NCI-H2227 treated with DMSO at 0.1 percent for 48 hours (cell line): ENCODE data around the gene ANKRD33.

Experiments used
- DNase-seq: peaks from one replicate; lab custom pipeline; 2025; lab: John Stamatoyannopoulos, UW

ANKRD33 gene

GRCh38 chr12:51887476-51888315 is at the start of gene ANKRD33:
Gene ANKRD33, plus strand, starts transcription at chr12:51888103. Its CDS starts 84 bp downstream, at chr12:51888187.
- no peak for DNase-seq

- DNase-seq = no peak
Observed at GRCh38 chr12:51838762-51839161, 49.1 kb upstream of the ANKRD33 start.

- no peak for DNase-seq
Observed at GRCh38 chr12:51839310-51839947, 48.5 kb upstream of the ANKRD33 start.

- no peak for DNase-seq
Observed at GRCh38 chr12:51840966-51841365, 46.9 kb upstream of the ANKRD33 start.

GRCh38 chr12:51841727-51842126 is 46.2 kb upstream of the ANKRD33 start:
- DNase-seq = no peak

GRCh38 chr12:51844854-51845253 is 43.0 kb upstream of the ANKRD33 start:
- no peak for DNase-seq

GRCh38 chr12:51845482-51845881 is 42.4 kb upstream of the ANKRD33 start:
- DNase-seq = no peak

- no peak for DNase-seq
Observed at GRCh38 chr12:51846271-51846691, 41.6 kb upstream of the ANKRD33 start.

GRCh38 chr12:51846911-51847642 is 40.8 kb upstream of the ANKRD33 start:
- no peak for DNase-seq

- DNase-seq = no peak
Observed at GRCh38 chr12:51847643-51848325, 40.1 kb upstream of the ANKRD33 start.

- no peak for DNase-seq
Observed at GRCh38 chr12:51848326-51848727, 39.6 kb upstream of the ANKRD33 start, which contains the start of gene FIGNL2. Gene FIGNL2, minus strand, starts transcription at chr12:51848718. Its CDS starts 26,305 bp downstream, at chr12:51822413.

- DNase-seq = no peak
Observed at GRCh38 chr12:51848841-51849735, 38.8 kb upstream of the ANKRD33 start.

GRCh38 chr12:51850081-51850964 is 37.6 kb upstream of the ANKRD33 start:
- DNase-seq = no peak

- DNase-seq = peak; percentile 7
Observed at GRCh38 chr12:51850965-51851299, 37.0 kb upstream of the ANKRD33 start.

GRCh38 chr12:51851413-51852124 is 36.3 kb upstream of the ANKRD33 start:
- no peak for DNase-seq

GRCh38 chr12:51852404-51853137 is 35.3 kb upstream of the ANKRD33 start:
- DNase-seq = no peak

GRCh38 chr12:51855586-51856428 is 32.1 kb upstream of the ANKRD33 start:
- DNase-seq = no peak

- DNase-seq = no peak
Observed at GRCh38 chr12:51860986-51861385, 26.9 kb upstream of the ANKRD33 start.
